PFSK-1 (cell line): ENCODE data around the gene RBAK.

Experiments used
- FOXP2 ChIP-seq: optimal IDR thresholded peaks from 2 replicates; pipeline ENCODE3; 2011; ENCODE audit warnings: borderline replicate concordance, control low read depth, inconsistent platforms; ENCODE audit not compliant: insufficient read depth; ENCODE audit errors: extremely low read length, extremely low read depth
- POLR2AphosphoS5 ChIP-seq: IDR thresholded peaks from 2 replicates; pipeline ENCODE4 v1.6.1; 2012; ENCODE audit warnings: low read depth, mild to moderate bottlenecking, control low read depth, low read length, moderate library complexity
- SIN3A ChIP-seq: IDR thresholded peaks from 2 replicates; pipeline ENCODE4 v1.6.1; 2012; ENCODE audit warnings: mild to moderate bottlenecking, low read length, moderate library complexity, borderline replicate concordance; ENCODE audit not compliant: insufficient read depth
- TAF1 ChIP-seq: IDR thresholded peaks from 2 replicates; pipeline ENCODE4 v1.6.1; 2012; ENCODE audit warnings: low read length, control low read depth, borderline replicate concordance; ENCODE audit not compliant: insufficient read depth
- TF ChIP-seq, protein P1 (sequence below), 2 experiments: IDR thresholded peaks; 2 replicates each; pipeline versions ENCODE4 v1.6.1 to v1.8.0; 2011 to 2012; ENCODE audit warnings: low read depth in 2 of 2, low read length in 2 of 2, control low read depth in 1 of 2, inconsistent platforms in 1 of 2, mild to moderate bottlenecking in 1 of 2, moderate library complexity in 1 of 2; ENCODE audit not compliant: insufficient read depth in 1 of 2

RBAK gene

DNA sequence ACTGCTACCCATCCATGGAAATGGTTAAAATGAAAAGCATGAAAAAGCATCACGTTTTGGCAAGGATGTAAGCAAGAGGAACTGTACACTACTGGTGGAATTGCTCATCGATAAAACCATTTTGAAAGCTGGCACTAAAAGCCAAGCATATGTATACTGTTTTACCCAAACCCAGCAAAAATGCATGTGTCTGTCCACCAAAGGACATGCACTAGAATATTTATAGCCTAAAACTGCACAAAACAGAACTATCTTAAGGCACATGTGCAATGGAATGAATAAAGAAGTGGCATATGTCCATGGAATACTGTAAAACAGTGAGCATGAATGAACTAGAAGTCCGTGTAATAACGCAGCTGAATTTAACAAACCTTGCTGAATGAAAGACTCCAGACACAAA is 22.9 kb downstream of the RBAK start:
- TF ChIP-seq FOXP2 (no peak), POLR2AphosphoS5 (no peak), TAF1 (no peak), SIN3A (no peak)
- TF ChIP-seq, protein P1, sequence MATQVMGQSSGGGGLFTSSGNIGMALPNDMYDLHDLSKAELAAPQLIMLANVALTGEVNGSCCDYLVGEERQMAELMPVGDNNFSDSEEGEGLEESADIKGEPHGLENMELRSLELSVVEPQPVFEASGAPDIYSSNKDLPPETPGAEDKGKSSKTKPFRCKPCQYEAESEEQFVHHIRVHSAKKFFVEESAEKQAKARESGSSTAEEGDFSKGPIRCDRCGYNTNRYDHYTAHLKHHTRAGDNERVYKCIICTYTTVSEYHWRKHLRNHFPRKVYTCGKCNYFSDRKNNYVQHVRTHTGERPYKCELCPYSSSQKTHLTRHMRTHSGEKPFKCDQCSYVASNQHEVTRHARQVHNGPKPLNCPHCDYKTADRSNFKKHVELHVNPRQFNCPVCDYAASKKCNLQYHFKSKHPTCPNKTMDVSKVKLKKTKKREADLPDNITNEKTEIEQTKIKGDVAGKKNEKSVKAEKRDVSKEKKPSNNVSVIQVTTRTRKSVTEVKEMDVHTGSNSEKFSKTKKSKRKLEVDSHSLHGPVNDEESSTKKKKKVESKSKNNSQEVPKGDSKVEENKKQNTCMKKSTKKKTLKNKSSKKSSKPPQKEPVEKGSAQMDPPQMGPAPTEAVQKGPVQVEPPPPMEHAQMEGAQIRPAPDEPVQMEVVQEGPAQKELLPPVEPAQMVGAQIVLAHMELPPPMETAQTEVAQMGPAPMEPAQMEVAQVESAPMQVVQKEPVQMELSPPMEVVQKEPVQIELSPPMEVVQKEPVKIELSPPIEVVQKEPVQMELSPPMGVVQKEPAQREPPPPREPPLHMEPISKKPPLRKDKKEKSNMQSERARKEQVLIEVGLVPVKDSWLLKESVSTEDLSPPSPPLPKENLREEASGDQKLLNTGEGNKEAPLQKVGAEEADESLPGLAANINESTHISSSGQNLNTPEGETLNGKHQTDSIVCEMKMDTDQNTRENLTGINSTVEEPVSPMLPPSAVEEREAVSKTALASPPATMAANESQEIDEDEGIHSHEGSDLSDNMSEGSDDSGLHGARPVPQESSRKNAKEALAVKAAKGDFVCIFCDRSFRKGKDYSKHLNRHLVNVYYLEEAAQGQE (IDR thresholded peaks at IDR 0.05; ENCODE audit: insufficient read depth in 1 of 2, low read depth in 2 of 2, low read length in 2 of 2) = no peak

DNA sequence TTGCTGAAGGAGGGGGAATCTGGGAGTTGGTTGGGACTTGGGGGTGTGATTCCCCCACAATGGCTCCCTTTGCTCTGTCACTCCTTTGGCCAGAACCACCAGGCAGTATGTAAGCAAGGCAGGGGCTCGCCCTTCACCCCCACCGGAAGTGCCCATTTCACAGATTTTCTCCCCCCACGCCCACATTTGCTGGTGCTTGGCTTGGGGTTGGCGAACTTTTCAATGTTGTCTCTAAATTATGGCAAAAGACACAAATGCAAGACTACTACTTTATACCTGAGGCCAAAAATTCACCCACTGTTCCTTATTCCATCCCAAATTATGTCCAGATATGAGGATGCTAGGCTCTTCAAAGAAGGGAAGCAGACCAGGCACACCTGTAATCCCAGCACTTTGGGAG is 24.5 kb downstream of the RBAK start:
- no peak for TF ChIP-seq POLR2AphosphoS5
- TF ChIP-seq SIN3A = no peak
- no peak for TF ChIP-seq FOXP2
- TF ChIP-seq, protein P1 (IDR thresholded peaks at IDR 0.05; ENCODE audit: insufficient read depth in 1 of 2, low read depth in 2 of 2, low read length in 2 of 2) = no peak
- TF ChIP-seq TAF1 = no peak

DNA sequence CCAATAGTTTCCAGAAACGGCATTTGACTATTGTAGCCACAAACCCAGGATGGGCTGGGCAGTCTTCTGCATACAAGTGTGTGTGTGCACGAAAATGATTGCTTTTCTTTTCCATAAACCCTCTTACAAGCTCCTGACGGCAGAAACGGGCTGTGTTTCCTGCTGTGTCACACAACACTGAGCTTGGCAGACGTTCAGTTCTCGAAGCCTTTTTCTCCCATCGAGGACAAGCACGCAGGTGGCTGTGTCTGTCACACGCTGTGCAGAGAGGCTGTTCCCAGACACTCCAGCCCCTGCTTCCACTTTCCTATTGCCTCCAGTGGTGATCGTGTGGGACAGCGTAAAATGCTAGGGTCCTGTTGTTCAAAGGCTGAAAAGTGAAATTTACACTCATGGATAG is 32.1 kb downstream of the RBAK start:
- TF ChIP-seq, protein P1 (IDR thresholded peaks at IDR 0.05; ENCODE audit: insufficient read depth in 1 of 2, low read depth in 2 of 2, low read length in 2 of 2) = no peak
- TF ChIP-seq SIN3A (no peak), TAF1 (no peak), FOXP2 (no peak), POLR2AphosphoS5 (no peak)

DNA sequence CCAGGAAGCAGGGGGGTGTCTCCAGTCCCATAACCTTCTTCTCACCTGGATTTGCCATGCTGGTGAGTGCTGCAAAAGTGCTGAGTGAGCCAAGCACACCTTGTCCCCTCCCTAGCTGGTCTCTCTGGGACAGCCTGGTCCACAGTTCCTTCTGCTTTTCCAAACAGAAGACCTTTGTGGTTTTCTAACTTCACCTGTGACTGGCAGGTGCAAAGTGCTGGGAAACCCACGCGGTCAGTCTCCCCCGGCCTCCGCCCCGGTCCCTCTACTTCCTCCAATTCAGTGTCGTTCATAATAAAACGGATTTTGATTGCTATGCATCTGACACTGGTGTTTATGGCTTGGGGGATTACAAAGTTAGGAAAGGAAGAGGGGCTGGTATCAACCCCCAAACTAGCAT is 37.1 kb downstream of the RBAK start:
- no peak for TF ChIP-seq TAF1
- no peak for TF ChIP-seq FOXP2
- TF ChIP-seq SIN3A = no peak
- TF ChIP-seq, protein P1 (IDR thresholded peaks at IDR 0.05; ENCODE audit: insufficient read depth in 1 of 2, low read depth in 2 of 2, low read length in 2 of 2) = no peak
- no peak for TF ChIP-seq POLR2AphosphoS5

DNA sequence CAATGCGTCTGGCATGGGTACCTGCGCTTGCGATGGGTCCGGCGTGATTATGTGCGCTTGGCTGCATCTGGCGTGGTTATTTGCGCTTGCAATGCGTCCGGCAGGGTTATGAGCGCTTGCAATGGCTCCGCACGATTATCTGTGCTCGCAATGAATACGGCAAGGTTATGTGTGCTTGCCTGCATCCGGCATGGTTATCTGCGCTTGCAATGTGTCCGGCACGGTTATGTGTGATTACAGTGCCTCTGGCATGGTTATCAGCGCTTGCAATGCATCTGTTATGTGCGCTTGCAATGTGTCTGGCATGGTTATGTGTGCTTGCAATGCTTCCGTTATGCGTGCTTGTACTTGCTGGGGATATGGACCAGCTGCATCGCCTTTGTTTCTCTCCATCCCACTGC is 37.7 kb downstream of the RBAK start:
- TF ChIP-seq, protein P1 (IDR thresholded peaks at IDR 0.05; ENCODE audit: insufficient read depth in 1 of 2, low read depth in 2 of 2, low read length in 2 of 2) = no peak
- TF ChIP-seq POLR2AphosphoS5 = no peak
- no peak for TF ChIP-seq TAF1
- no peak for TF ChIP-seq FOXP2
- no peak for TF ChIP-seq SIN3A
